ENCODE measurements around the gene HAP1. TPM values are rescaled to one million over a fixed set of nuclear protein-coding genes. Genes with fewer than 3 reads are reported as not detected.

HAP1 gene
- total RNA-seq, 2 donors from 2014 or later: 0.10 to 0.53 TPM

DNA sequence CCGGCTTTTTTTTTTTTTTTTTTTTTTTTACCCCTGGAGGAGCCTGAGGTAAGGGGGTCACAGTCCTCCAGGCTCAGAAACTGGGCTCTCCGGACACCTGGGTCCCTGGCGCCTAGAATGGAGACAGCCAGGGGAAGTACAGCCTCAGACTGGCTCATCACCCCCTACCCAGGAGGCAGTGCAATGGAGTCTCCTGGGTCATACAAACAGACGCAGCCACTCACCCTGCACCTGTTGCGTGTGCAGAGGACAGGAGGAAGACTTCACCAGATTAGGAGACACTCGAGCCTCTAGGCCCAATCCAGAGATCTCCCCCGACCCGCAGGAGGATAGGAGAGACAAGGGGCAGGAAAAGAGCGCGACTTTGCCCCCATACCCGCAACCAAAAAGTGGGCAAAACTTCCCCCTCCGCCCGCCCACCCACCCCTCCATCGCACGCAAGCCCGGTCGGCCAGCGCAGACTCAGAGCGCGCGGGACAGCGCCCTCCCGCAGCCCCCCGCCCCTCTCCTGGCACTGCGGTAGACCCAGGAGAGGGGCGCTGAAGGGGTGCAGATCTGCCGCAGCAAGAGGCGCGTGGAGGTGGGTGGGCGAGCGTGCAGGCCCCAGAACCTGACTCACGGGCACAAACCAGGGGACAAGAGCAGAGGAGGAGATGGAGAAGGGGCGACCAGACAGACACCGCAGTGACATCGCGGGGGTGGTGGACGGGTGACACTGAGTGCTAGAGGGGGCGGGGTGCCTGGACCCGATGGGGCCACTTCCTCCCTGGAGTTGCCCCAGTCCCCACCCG lies 900 bp downstream of the HAP1 start:
- intact Hi-C loops (cut with DNase I): no loop called here
- DNase-seq: no peak
- Histone ChIP-seq H3K27ac (no peak overlapping the region), H3K36me3 (no peaks in the 10 kb centered on the region), H3K9ac (ENCODE audit: low read depth in 2 of 2, low read length in 2 of 2) (no peak overlapping the region), H3K9me3 (no peaks in the 10 kb centered on the region), H3K4me1 (peaks cover 11% of the 10 kb centered on the region), H3K4me3 (peak overlapping the region; percentile 34), H3K27me3 (peaks cover 51% of the 10 kb centered on the region)
- TF ChIP-seq, protein P1, sequence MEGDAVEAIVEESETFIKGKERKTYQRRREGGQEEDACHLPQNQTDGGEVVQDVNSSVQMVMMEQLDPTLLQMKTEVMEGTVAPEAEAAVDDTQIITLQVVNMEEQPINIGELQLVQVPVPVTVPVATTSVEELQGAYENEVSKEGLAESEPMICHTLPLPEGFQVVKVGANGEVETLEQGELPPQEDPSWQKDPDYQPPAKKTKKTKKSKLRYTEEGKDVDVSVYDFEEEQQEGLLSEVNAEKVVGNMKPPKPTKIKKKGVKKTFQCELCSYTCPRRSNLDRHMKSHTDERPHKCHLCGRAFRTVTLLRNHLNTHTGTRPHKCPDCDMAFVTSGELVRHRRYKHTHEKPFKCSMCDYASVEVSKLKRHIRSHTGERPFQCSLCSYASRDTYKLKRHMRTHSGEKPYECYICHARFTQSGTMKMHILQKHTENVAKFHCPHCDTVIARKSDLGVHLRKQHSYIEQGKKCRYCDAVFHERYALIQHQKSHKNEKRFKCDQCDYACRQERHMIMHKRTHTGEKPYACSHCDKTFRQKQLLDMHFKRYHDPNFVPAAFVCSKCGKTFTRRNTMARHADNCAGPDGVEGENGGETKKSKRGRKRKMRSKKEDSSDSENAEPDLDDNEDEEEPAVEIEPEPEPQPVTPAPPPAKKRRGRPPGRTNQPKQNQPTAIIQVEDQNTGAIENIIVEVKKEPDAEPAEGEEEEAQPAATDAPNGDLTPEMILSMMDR (IDR thresholded peaks at IDR 0.05): no peak

DNA sequence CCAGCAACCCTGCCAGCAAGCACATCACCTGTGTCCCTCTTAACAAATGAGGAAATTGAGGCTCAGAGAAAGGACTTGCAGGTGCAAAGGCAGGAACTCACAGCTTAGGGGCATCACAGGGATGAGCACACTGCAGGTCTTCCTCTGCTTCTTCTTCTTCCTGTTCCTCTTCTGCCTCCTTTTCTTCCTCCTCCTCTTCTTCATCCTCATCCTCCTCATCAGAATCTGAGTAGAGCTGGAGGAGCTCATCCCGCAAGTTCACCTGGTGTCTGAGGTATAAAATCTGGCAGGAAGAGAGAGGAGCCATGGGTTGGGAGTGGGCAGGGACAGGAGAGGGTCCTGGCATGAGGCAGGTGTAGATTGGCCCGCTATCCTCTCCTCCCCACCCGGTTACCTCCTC lies 2.6 kb downstream of the HAP1 start:
- peaks cover 42% of the 10 kb centered on the region for H3K27me3 ChIP-seq
- TF ChIP-seq, protein P1 (IDR thresholded peaks at IDR 0.05): no peak
- intact Hi-C loops (cut with DNase I): no loop called here

DNA sequence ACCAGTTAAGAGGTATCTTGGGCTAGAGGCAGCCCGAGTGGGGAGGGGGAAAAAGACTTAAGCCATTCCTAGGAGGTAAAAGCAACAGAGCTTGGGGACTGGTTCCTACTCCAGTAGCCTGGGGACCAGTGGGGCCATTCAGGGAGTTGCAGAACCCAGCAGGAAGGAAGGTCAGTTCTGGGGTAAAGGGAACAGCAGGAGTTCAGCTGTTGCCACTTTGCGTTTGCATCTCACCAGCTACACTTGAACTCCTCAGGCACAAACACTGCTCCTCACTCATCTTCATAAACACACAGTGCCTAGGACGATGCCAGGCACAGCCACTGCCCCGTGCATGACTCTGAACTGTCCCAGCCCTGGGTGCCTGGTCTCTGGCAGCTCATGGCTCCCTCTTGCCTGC lies 4.0 kb downstream of the HAP1 start:
- H3K4me1 ChIP-seq: peaks cover 11% of the 10 kb centered on the region
- TF ChIP-seq, protein P1 (IDR thresholded peaks at IDR 0.05): no peak
- no peak for DNase-seq
- no peak overlapping the region for H3K9ac ChIP-seq (ENCODE audit: low read depth in 2 of 2, low read length in 2 of 2)
- intact Hi-C loops (cut with DNase I): no loop called here
- peaks cover 29% of the 10 kb centered on the region for H3K27me3 ChIP-seq
- H3K27ac ChIP-seq: no peak overlapping the region
- H3K36me3 ChIP-seq: no peaks in the 10 kb centered on the region
- H3K4me3 ChIP-seq: no peak overlapping the region
- no peaks in the 10 kb centered on the region for H3K9me3 ChIP-seq

More for the DNA sequence above, 2.6 kb downstream of the HAP1 start:
- Histone ChIP-seq H3K27ac (no peak overlapping the region), H3K9me3 (no peaks in the 10 kb centered on the region), H3K36me3 (no peaks in the 10 kb centered on the region), H3K9ac (ENCODE audit: low read depth in 2 of 2, low read length in 2 of 2) (no peak overlapping the region), H3K4me1 (peaks cover 11% of the 10 kb centered on the region), H3K4me3 (no peak overlapping the region)
- no peak for DNase-seq

DNA sequence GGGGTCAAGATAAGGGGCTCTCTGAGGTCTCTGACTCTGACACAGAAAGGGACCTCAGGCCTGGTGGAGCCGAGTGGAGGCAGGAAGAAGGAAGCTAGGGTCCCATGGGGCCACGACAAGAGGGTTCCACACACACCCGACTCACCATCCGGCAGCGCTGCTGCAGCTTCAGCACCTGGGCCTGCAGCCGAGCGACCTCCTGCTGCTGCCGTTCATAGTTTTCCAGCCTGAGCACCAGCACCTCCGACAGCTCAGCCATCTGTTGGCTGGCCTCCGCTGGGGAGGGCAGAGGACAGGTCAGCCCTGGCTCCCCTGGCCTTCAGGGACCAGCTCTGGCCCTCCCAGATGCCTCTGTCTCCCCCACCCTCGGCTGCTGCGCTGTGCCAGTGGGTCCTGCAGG lies 6.4 kb downstream of the HAP1 start:
- intact Hi-C loops (cut with DNase I): no loop called here
- TF ChIP-seq, protein P1 (IDR thresholded peaks at IDR 0.05): no peak
- Histone ChIP-seq H3K27me3 (peaks cover 5% of the 10 kb centered on the region), H3K36me3 (no peaks in the 10 kb centered on the region), H3K9me3 (no peaks in the 10 kb centered on the region), H3K9ac (ENCODE audit: low read depth in 2 of 2, low read length in 2 of 2) (no peak overlapping the region), H3K27ac (no peak overlapping the region), H3K4me1 (no peaks in the 10 kb centered on the region), H3K4me3 (no peak overlapping the region)
- no peak for DNase-seq

DNA sequence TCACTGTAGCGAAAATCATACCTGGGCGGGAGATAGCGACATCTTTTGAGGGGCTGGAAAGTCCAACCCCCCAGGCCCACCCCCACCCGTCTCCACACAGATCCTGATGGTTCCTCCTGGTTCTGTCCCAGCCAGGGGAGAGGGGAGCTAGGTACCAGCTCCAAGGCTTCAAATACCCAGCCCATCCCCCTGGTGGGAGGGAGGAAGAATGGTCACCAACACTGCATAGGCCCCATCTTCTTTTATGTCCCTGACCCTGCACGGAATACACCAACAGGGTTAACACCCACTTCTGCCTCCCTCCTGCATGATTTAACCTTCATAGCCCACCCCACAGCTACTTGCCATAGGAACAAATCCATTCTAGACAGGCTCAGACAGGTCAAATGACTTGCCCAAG lies 9.3 kb downstream of the HAP1 start:
- TF ChIP-seq, protein P1 (IDR thresholded peaks at IDR 0.05): no peak
- no peaks in the 10 kb centered on the region for H3K9me3 ChIP-seq
- no peaks in the 10 kb centered on the region for H3K27me3 ChIP-seq
- intact Hi-C loops (cut with DNase I): no loop called here
- H3K36me3 ChIP-seq: no peaks in the 10 kb centered on the region
- H3K4me1 ChIP-seq: no peaks in the 10 kb centered on the region
- no peak overlapping the region for H3K4me3 ChIP-seq
- H3K27ac ChIP-seq: no peak overlapping the region
- no peak for DNase-seq
- H3K9ac ChIP-seq (ENCODE audit: low read depth in 2 of 2, low read length in 2 of 2): no peak overlapping the region
